ENCODE results near the gene TBX2.

GRCh38 chr17:61423967-61424649 is 24.5 kb downstream of the TBX2 start:
- TF ChIP-seq, protein P1, sequence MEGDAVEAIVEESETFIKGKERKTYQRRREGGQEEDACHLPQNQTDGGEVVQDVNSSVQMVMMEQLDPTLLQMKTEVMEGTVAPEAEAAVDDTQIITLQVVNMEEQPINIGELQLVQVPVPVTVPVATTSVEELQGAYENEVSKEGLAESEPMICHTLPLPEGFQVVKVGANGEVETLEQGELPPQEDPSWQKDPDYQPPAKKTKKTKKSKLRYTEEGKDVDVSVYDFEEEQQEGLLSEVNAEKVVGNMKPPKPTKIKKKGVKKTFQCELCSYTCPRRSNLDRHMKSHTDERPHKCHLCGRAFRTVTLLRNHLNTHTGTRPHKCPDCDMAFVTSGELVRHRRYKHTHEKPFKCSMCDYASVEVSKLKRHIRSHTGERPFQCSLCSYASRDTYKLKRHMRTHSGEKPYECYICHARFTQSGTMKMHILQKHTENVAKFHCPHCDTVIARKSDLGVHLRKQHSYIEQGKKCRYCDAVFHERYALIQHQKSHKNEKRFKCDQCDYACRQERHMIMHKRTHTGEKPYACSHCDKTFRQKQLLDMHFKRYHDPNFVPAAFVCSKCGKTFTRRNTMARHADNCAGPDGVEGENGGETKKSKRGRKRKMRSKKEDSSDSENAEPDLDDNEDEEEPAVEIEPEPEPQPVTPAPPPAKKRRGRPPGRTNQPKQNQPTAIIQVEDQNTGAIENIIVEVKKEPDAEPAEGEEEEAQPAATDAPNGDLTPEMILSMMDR (IDR thresholded peaks at IDR 0.05; ENCODE audit: low read length): no peak
- TF ChIP-seq EZH2 (IDR thresholded peaks at IDR 0.05; ENCODE audit: borderline replicate concordance, low read length): no peak

Data from OCI-LY1 (cell line).